HG02870 (cell line): ENCODE data around the gene LDLRAP1.
A peak's percentile ranks its signal among the peaks of the same experiment; 100 is the strongest.

Experiments used
- ATAC-seq: cut with Tn5 transposase; IDR thresholded peaks from one replicate; pipeline ENCODE4 v1.9.1; 2021; ENCODE audit warnings: mild to moderate bottlenecking, moderate library complexity; ENCODE audit not compliant: unreplicated experiment

LDLRAP1 gene

DNA sequence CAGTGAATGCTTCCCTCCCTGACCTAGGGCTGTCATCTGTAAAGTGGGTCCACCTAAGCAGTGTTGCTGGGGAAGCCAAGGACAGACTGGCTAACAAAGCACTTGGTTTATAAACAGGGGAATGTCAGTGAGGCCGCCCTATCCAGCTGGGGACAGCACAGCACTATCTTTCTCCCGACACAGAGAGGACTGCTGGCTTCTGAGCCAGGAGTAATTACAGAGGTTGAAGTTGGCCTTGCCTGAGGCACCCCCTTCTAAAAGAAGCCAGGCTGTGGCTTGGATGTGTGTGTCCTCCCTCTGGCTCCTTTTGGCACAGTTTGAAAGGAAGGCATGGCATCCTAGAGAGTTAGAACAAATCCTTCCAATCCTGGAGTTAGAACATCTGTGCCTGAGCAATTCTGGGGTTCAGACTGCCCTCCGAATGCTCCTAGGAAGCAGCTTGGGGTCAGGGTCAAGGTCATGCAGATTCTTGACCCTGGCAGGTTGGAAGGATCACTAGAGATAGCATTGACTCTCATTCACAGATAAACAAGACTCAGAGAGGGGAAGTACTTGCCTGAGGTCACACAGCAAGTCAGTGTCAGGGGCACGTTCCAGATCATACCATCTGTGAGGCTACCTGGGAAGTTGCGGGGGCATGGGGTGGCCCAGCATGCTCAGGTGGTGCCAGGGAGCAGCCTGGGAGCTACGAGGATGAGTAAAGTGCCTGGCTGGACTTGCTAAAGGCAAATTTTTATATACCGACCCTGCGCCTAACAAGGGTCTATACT lies 1.3 kb upstream of the LDLRAP1 start:
- ATAC-seq, result no peak

DNA sequence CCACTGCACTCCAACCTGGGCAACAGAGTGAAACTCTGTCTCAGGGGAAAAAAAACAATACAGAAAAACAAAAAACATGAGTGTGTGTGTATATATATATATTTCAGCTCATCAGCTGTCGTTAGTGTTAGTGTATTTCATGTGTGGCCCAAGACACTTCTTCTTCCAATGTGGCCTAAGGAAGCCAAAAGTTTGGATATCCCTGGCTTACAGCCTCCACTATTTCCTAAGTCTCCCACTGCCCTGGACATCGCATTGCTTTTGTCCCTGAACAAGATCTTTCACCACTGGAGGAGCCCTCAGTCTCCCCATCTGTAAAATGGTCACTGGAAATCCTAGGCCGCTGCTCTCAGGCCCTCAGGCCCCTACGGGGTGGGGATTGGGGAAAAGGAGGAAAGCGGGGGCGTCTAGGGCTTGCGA lies 391 bp upstream of the LDLRAP1 start:
- ATAC-seq, result no peak

DNA sequence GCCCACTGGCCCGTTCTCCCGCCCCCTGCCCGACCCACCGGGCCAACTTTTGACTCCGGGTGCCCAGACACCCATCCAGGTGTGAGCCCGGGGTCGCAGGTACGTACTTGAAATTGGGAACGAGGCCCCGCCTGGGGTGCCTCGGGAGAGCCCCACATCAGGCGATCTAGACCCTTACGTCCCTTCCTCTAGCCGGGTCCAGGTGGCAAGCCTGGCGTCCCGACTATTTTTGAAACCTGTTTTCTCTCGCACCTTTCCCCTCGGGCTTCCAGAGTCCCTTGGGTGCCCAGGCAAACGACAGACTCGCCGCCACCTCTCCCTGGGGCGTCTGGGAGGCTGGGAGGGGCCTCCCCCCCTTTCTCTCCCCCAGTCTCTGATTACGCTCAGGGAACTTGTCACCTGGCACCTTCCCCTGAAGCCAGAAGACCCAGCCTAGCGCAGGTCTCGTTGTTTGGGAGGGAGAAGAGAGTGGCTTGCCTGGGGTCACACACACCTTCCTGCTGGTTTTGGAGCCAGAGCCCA lies 898 bp downstream of the LDLRAP1 start:
- ATAC-seq, result no peak

DNA sequence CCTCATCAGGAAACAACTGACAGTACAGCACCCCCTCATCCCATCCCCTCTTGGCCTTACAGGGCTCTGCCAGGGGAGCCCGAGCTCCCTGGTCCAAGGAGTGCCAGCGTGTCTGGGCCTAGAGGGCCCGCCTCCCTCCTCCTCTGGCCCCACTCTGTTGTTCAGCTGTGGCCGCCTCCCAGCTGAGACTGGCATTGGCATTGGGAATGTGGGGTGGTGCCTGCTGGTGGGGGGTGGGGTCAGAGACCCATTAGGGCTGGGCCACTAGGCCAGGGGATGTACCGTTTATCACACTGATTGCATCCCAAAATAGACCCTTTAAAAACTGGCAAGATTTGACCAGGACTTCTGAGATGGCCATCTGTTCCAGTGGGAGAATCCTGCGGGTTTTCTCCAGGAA lies 1.4 kb downstream of the LDLRAP1 start:
- no peak for ATAC-seq

DNA sequence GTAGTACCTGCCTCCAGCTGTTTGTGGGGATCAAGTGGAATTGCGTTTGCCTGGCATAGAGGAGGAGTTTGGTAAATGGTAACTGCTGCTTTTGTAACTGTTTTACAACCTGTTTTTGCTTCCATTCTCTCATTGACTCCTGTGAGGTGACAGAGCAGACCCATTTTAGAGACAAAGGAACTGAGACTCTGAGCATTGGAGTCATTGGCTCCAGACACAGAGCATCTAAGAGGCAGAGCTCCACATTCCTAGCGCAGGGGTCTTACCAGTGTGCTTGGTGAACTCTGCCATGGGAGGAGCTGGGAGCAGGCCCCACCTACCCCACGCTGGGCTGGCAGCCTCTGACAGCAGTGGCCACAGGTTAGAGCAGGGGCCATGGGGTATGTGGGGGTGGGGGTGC lies 2.4 kb downstream of the LDLRAP1 start:
- no peak for ATAC-seq

DNA sequence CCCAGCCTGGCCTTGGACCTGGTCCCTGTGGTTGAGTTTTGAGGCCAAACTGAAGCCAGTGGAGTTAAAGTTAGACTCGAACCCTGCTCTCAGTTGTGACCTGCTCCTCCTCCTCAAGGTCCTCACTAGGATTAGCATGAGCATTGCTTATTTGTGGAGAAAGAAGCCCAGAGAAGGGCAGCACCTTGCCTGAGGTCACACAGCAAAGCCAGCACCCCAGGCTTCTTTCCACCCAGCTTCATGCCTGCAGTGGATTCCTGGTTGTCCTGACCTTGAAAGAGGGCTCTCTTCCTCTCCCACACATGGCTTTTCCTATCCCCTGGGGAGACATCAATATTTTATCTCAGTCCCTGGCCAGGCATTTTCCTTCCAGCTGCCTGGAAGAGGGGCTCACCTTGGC lies 2.8 kb downstream of the LDLRAP1 start:
- no peak for ATAC-seq

DNA sequence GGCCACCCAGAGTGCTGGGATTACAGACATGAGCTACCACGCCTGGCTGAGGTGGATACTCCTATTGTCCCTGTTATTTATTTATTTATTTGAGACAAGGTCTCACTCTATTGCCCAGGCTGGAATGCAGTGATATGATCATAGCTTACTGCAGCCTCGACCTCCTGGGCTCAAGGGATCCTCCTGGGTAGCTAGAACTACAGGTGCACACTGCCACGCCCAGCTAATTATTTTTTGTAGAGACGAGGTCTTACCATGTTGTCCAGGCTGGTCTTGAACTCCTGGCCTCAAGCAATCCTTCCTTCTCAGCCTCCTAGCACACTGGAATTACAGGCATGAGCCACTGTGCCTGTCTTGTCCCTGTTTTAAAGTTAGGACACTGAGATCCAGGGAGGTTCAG lies 5.2 kb downstream of the LDLRAP1 start:
- ATAC-seq, result no peak

DNA sequence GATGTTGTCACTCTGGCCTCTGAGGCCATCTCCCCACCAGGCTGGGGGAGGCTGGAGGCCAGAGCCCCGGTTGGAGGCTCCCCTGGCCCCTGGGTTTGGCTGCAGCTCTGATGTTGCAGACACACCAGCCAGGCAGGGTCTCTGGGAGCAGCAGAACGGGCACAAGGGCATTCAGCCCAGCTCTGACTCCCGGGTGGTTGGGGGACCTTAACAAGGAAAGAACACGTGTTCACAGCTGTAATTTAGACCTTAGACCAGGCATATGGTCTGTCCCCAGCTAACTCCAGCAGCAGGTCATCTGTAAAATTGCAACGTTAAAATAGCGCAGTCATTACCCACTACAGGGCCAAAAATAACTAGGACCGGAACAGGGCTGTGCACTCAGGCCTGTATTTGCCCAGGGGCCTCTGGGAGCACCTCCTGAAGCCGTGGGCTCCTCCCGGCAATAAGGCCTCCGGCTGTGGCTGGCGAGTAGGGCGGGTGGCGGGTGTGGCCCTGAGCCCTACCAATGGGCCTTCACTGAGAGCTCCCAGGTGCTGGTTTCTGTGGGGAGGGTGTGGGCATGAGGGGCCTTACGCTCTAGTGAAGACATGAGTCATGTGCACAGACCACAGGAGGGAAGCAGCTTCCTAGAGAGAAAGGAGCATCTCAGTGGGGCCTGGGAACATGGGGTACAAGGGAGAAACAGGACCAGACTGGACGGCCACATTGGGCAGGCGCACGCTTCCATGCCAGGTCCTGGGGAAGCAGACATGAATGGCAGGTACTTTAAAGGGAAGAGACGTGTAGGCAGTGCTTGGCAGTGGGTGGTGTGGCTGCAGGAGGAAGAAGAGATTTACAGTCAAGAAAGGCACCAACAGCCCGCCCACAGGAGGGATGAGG lies 6.1 kb downstream of the LDLRAP1 start:
- ATAC-seq, result peak; percentile 85

DNA sequence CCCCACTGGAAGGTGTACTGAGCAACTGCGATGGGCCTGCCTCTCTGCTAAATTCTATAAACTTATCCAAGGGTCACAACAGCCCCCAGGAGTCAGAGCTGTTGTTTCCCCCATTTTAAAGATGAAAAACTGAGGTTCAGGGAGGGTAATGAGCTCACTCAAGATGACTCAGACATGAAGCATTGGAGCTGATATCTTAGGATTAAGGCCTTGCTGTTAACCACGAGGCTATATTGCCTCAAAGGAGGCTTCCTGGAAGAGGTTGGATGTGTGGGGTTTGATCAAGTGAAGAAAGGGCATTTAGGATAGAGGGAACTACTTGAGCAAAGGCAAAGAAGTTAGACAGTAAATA lies 6.7 kb downstream of the LDLRAP1 start:
- ATAC-seq, result no peak

DNA sequence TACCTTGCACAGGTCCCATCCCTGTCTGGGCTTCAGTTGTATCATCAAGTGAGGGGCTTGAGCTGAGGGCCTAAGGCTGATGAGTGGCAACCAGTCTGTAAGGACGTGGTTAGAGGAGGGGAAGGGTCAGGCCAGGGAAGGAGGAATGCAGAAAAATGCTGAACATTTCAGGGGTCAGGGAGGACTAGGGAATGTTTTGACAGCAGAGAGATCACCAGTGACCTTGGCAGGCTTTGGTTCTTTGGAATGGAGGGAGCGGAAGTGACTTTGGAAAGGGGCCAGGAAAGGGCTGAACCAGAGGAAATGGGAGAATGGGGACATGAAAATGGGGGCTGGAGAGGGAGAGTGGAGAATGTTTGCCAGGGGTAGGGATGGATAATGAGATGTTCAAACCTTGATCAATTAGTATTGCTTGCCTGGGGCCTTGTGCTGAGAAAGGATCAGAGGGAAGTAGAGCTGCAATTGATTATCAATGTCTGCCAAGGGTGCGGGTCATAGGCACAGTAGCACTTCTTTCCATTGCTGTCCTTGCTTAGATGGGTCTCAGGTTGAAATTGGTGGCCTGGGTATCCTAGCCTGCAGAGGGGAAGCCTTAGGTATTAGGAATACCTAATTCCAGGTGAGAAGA lies 7.4 kb downstream of the LDLRAP1 start:
- no peak for ATAC-seq

DNA sequence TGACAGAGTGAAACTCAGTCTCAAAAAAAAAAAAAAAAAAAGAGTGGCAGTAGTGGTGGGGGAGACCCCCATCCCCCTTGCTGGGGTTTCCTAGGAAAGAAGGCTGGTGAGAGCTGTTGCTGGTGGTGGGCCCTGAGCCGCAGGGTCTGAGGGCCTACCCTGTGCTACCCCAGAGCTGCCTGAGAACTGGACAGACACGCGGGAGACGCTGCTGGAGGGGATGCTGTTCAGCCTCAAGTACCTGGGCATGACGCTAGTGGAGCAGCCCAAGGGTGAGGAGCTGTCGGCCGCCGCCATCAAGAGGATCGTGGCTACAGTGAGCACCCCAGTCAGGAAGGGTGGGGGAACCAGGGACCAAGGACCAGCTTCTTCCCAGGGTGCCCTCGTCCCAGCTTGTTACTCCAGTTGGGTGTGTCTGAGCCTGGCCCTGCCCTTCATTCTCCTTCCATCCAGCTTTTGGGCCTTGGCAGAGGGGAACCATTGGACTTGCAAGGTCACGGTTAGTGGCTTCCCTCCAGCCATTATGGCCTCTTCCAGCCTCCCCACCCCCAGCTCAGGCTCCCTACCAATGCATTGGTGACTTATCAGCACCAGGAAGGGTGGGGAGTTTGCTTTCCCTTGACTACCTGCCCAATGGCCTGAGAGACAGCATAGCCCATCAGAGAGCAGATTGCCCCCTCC lies 10.5 kb downstream of the LDLRAP1 start:
- ATAC-seq, result no peak

DNA sequence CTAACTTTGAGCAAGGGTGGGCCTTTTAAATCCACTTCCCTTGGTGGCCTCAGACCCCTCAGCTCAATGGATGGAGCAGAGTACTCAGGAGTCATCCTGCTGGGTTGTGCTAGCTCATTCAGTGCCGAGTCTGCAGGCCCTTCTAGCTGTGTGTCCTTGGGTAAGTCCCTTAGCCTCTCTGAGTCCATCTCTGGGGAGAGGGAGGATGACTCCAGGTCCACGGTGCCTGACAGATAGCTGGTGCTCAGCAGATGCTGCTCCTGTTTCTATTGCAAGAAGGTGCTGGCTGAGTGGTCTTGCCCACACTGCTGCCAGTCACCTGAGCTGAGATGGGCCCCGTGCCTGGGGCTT lies 11.0 kb downstream of the LDLRAP1 start:
- ATAC-seq, result no peak

DNA sequence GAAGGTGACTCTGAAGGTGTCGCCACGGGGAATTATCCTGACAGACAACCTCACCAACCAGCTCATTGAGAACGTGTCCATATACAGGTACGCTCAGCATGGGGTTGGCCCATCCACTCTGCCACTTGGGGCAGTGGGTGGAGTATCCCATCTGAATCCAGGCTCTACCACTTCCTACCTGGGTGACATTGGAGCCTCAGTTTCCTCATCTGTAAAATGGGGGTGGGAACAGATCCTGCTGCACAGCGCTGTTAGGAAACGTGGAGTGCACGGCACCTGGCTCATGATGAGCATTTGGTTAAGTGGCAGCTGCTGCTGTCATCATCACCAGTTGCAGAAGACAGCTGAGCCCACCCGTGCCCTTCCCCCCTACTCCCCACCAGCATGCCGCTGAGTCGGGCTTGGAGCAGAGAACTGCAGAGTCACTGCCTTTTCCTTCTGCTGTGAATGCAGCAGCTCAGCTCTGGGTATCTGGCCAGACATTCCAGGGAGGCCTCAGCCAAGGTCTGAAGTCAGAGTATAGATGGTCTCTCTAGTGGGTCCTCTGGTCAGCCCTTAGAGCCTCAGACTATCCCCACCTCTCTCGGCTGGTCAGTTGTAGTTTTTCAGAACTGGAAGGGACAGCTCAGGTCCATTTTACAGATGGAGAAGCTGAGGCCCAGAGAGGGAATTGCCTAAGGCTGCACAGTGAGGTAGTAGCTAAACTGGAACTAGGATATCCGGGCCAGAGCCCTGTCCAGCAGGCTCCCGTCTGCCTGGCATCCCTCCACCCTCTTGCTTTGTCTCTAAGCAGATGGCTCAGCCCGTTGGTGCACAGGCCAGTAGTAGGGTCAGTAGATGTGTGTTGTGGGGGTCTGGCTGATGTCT lies 11.7 kb downstream of the LDLRAP1 start:
- ATAC-seq, result no peak

DNA sequence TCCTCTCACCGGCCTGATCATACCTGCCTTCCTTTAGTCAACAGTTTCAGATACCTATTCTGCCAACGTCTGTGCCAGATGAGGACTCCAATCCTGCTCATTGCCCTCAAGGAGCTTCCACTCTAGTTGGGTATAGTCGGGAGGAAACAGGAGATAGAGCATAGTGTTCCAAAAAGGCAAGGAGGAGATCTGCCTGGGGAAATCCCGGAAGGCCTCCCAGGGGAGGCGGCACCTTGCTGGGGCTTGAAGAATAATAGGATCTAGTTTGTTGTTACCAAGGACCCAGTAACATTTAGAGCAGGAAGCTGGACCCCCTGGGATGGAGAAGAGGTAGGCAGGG lies 12.3 kb downstream of the LDLRAP1 start:
- no peak for ATAC-seq

DNA sequence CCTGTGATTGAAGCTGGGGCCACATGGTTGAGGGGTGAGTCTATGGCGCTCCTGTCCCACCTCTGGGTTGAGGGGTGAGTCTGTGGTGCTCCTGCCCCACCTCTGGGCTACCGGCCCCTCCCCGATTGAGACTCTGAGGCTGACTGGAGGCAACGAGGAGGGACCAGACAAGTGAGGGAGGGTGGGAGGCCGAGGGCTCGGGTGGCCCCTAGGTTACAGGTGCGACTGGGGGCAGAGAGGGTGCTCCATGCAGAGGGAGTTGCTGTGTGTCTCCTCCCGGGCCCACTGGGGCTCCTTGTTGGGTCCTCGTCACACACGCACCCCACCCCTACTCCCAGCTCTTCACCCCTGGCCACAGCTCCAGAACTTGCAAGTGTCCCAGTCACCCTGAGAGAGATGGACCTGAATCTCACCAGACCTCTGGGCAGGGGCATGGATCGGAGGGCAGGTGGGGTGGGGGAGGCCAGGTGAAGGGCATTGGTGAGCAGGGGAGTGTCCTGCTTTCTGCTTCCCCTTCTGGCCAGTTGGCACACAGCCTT lies 12.8 kb downstream of the LDLRAP1 start:
- no peak for ATAC-seq

DNA sequence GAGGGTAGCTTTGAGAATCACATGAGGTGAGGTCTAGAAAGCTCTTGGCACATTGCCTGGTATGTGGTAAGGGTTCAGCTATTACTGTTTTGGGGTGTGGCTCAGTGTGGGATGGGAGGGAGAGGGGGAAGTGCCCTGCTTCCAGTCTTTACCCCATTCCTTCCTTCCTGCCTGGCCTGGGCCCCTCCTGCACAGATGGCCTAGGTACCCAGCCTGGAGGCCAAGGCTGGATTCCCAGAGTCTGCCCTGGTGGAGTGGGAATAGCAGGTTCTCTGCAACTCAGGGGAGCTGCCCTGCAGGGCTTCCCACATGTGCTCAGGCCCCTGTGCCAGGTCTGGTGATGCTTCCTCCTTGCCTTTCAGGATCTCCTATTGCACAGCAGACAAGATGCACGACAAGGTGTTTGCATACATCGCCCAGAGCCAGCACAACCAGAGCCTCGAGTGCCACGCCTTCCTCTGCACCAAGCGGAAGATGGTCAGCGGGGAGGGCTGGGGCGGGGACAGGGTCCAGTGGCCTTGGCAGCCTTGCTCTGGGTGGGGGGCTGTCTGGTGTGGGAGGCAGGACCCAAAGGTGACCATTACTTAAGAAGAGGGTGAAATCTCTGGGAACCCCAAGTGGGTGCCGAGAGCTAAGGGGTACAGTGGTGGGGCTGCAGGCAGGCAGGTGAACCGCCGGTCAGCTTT lies 13.5 kb downstream of the LDLRAP1 start:
- ATAC-seq, result no peak

DNA sequence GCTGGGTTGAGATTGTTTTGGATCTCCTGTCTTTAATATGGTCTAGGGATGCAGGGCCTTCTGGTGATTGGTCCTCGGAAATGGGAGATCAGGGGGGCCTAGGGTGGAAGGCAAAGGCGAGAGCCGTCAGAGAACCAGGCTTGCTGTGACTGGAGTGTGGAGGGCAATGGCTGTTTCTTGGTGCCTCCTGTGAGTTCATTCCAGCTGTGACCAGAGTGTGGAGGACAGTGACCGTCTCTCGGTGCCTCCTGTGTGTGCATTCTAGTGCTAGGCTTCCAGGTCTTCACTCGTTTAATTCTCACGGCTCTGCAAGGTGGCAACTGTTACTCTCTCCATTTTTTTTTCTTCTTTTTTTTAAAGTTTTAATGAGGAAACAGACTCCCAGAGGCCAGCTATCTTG lies 14.1 kb downstream of the LDLRAP1 start:
- no peak for ATAC-seq

DNA sequence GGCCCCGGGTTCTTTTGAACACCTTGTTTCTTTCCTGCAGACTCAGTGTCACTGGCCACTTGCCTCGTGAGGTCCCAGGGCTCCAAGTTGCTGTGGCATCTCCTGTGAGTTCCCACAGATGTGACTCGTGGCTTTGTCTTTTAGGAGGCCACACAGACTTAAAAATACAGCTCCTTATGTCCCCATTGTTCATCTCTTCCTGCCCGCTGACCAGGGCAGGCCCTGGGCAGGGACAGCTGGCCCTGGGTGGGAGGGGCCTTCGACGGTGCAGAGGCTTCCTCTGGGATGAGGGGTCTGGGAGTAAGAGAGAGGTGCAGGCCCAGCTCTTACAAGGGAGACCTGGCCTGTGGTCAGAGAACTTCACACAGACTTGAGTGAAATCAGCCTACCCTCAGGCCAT lies 15.6 kb downstream of the LDLRAP1 start:
- no peak for ATAC-seq

DNA sequence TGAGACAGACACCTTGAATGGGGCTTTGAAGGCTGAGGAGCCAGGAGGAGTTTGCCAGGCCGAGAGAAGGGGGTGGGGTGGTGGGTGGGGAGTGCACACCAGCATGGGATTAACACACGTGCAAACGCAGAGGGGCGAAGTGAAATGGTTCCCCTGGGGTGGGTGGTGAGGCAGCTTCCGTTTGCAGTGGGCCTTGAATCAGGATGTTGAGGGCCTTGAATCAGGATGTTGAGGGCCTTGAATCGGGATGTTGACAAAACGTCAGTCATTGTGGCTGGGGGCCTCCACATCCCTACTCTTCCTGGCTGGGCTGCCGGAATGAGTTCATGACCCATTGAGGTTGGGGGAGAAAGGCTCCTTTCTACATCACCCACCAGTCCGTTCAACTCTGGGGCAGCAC lies 16.6 kb downstream of the LDLRAP1 start:
- ATAC-seq, result no peak

DNA sequence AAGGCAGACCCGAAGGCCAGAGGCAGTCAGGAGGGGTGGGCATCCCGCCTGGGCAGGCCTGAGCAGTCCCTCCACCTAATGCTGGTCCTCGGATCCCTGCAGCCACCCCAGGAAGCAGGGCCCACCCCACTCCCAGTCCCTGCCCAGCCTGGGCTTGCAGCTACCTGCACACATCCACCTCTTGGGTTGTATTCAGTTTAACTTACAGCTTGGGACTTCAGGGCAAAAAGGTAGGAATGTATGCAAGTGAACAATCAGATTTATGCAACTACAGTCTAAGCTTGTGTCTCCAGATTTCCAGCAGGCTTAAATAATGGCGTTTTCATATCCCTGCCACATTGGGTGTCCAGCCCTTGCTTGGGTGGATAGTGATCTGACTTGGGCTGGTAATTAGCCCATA lies 17.4 kb downstream of the LDLRAP1 start:
- no peak for ATAC-seq
